GM19023 (cell line): ENCODE data around the gene CNOT2.
"Not testable (repeated sequence)": the region's sequence is repeated elsewhere in the genome, so short reads cannot be mapped to it uniquely, and the experiment has no call there.

Experiments
- ATAC-seq: cut with Tn5 transposase; IDR thresholded peaks from one replicate; pipeline ENCODE4 v1.9.1; 2021; ENCODE audit warnings: mild to moderate bottlenecking, moderate library complexity; ENCODE audit not compliant: unreplicated experiment

CNOT2 gene

GRCh38 chr12:70292017-70292776 lies 49.0 kb downstream of the CNOT2 start:
- no peak for ATAC-seq

- ATAC-seq = not testable (repeated sequence)
Measured at GRCh38 chr12:70304684-70305555, 61.7 kb downstream of the CNOT2 start.

GRCh38 chr12:70305794-70306193 lies 62.6 kb downstream of the CNOT2 start:
- no peak for ATAC-seq

GRCh38 chr12:70306676-70307075 lies 63.4 kb downstream of the CNOT2 start:
- no peak for ATAC-seq

GRCh38 chr12:70307868-70308267 lies 64.6 kb downstream of the CNOT2 start:
- ATAC-seq = no peak

- no peak for ATAC-seq
Measured at GRCh38 chr12:70309348-70309747, 66.1 kb downstream of the CNOT2 start.

GRCh38 chr12:70314145-70314544 lies 70.9 kb downstream of the CNOT2 start:
- no peak for ATAC-seq

GRCh38 chr12:70317781-70318180 lies 74.5 kb downstream of the CNOT2 start:
- peak; percentile 96 for ATAC-seq

GRCh38 chr12:70319605-70320004 lies 76.4 kb downstream of the CNOT2 start:
- no peak for ATAC-seq

GRCh38 chr12:70321191-70321590 lies 78.0 kb downstream of the CNOT2 start:
- no peak for ATAC-seq

GRCh38 chr12:70327541-70327940 lies 84.3 kb downstream of the CNOT2 start:
- no peak for ATAC-seq

GRCh38 chr12:70329728-70330127 lies 86.5 kb downstream of the CNOT2 start:
- ATAC-seq = no peak

GRCh38 chr12:70330158-70330557 lies 86.9 kb downstream of the CNOT2 start:
- no peak for ATAC-seq

GRCh38 chr12:70332236-70332635 lies 89.0 kb downstream of the CNOT2 start:
- no peak for ATAC-seq

- ATAC-seq = no peak
Measured at GRCh38 chr12:70334742-70335141, 91.5 kb downstream of the CNOT2 start.

- ATAC-seq = no peak
Measured at GRCh38 chr12:70338531-70338930, 95.3 kb downstream of the CNOT2 start.

GRCh38 chr12:70351076-70351475 lies 107.8 kb downstream of the CNOT2 start:
- ATAC-seq = no peak

- no peak for ATAC-seq
Measured at GRCh38 chr12:70353780-70354660, 110.8 kb downstream of the CNOT2 start.

- no peak for ATAC-seq
Measured at GRCh38 chr12:70354787-70355186, 111.6 kb downstream of the CNOT2 start.

GRCh38 chr12:70355972-70356371 lies 112.7 kb downstream of the CNOT2 start:
- no peak for ATAC-seq
